ENCODE data around the gene VWA5B2.

The VWA5B2 gene

DNA sequence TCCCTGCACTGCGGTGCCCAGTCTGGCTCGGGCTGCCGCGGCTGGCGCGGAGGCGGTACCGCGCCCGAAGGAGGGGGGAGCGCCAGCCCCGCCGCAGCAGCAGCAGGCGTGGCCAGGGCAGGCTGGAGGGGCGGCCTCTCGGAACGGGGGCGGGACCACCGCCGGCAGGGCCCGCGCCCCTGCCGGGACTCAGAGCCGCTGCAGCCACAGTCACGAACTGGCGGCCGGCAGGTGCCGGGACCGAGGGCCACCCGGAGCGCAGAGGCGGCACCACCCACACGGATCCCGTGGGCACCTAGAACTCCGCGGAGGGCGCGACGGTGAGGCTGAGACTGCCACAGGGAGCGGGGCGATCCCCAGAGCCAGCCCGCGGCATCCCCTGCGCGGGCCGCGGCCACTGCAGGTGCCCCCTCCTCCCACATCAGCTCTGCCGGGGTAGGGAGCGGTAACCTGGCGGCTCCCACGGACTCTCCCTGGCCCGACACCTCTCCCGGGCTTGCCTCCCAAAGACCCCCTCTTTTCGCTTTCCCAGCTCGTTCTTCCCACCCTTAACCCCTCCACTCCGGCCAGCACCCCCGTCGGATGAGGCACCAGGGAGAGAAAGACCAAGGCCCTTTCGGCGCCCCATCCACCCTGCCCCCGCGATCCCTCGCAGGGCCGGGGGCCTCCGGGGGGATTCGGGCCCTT, at the start of gene VWA5B2 (continued):
- TF ChIP-seq KLF16 (tag by site-specific recombination; IDR thresholded peaks at IDR 0.05) (0 out of 2 replicates have a peak, but pooled peaks have one; percentile 38), GLIS1 (tag by site-specific recombination; IDR thresholded peaks at IDR 0.05) (peak; percentile 88), ZNF626 (tag by site-specific recombination; IDR thresholded peaks at IDR 0.05) (no peak), ZNF394 (tag by site-specific recombination; IDR thresholded peaks at IDR 0.05; ENCODE audit: borderline replicate concordance) (no peak), ZNF776 (tag by site-specific recombination; IDR thresholded peaks at IDR 0.05; ENCODE audit: borderline replicate concordance) (no peak), REST (tag by site-specific recombination; IDR thresholded peaks at IDR 0.05) (0 out of 2 replicates have a peak, but pooled peaks have one; percentile 20), ZNF350 (tag by site-specific recombination; IDR thresholded peaks at IDR 0.05) (no peak), ZNF621 (tag by site-specific recombination; IDR thresholded peaks at IDR 0.05) (no peak), ZBTB7A (tag by site-specific recombination; IDR thresholded peaks at IDR 0.05; ENCODE audit: low read depth) (peak; percentile 17; the same call in 1 of the 2 replicates), KLF1 (tag by site-specific recombination; IDR thresholded peaks at IDR 0.05) (no peak), ZSCAN30 (tag by site-specific recombination; IDR thresholded peaks at IDR 0.05) (peak; percentile 60; the same call in 1 of the 2 replicates), KLF17 (tag by site-specific recombination; IDR thresholded peaks at IDR 0.05) (0 out of 2 replicates have a peak, but pooled peaks have one; percentile 38), ZNF184 (tag by site-specific recombination; IDR thresholded peaks at IDR 0.05) (no peak), ZNF121 (tag by site-specific recombination; IDR thresholded peaks at IDR 0.05) (no peak), ZNF830 (tag by site-specific recombination; IDR thresholded peaks at IDR 0.05; ENCODE audit: low read depth) (no peak), ZNF707 (tag by site-specific recombination; IDR thresholded peaks at IDR 0.05) (no peak), IKZF3 (tag by site-specific recombination; IDR thresholded peaks at IDR 0.05) (no peak), ZNF24 (tag by site-specific recombination; IDR thresholded peaks at IDR 0.05) (no peak; the same call in 1 of the 2 replicates), ZNF324 (tag by site-specific recombination; IDR thresholded peaks at IDR 0.05) (no peak), ZNF768 (tag by site-specific recombination; IDR thresholded peaks at IDR 0.05) (no peak), ZNF664 (tag by site-specific recombination; IDR thresholded peaks at IDR 0.05) (no peak), ZNF555 (tag by site-specific recombination; conservative IDR thresholded peaks at IDR 0.05) (no peak), ZFP69B (tag by site-specific recombination; IDR thresholded peaks at IDR 0.05) (no peak)
- TF ChIP-seq, protein P1, sequence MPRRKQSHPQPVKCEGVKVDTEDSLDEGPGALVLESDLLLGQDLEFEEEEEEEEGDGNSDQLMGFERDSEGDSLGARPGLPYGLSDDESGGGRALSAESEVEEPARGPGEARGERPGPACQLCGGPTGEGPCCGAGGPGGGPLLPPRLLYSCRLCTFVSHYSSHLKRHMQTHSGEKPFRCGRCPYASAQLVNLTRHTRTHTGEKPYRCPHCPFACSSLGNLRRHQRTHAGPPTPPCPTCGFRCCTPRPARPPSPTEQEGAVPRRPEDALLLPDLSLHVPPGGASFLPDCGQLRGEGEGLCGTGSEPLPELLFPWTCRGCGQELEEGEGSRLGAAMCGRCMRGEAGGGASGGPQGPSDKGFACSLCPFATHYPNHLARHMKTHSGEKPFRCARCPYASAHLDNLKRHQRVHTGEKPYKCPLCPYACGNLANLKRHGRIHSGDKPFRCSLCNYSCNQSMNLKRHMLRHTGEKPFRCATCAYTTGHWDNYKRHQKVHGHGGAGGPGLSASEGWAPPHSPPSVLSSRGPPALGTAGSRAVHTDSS (tag by site-specific recombination; IDR thresholded peaks at IDR 0.05), result no peak
- TF ChIP-seq, protein P2, sequence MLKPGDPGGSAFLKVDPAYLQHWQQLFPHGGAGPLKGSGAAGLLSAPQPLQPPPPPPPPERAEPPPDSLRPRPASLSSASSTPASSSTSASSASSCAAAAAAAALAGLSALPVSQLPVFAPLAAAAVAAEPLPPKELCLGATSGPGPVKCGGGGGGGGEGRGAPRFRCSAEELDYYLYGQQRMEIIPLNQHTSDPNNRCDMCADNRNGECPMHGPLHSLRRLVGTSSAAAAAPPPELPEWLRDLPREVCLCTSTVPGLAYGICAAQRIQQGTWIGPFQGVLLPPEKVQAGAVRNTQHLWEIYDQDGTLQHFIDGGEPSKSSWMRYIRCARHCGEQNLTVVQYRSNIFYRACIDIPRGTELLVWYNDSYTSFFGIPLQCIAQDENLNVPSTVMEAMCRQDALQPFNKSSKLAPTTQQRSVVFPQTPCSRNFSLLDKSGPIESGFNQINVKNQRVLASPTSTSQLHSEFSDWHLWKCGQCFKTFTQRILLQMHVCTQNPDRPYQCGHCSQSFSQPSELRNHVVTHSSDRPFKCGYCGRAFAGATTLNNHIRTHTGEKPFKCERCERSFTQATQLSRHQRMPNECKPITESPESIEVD (tag by site-specific recombination; IDR thresholded peaks at IDR 0.05), result no peak
- TF ChIP-seq, protein P3, sequence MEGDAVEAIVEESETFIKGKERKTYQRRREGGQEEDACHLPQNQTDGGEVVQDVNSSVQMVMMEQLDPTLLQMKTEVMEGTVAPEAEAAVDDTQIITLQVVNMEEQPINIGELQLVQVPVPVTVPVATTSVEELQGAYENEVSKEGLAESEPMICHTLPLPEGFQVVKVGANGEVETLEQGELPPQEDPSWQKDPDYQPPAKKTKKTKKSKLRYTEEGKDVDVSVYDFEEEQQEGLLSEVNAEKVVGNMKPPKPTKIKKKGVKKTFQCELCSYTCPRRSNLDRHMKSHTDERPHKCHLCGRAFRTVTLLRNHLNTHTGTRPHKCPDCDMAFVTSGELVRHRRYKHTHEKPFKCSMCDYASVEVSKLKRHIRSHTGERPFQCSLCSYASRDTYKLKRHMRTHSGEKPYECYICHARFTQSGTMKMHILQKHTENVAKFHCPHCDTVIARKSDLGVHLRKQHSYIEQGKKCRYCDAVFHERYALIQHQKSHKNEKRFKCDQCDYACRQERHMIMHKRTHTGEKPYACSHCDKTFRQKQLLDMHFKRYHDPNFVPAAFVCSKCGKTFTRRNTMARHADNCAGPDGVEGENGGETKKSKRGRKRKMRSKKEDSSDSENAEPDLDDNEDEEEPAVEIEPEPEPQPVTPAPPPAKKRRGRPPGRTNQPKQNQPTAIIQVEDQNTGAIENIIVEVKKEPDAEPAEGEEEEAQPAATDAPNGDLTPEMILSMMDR (tag by site-specific recombination; IDR thresholded peaks at IDR 0.05), result no peak

All from HEK293 (cell line).